Smooth muscle cell of bladder (primary cell): ENCODE data around the gene RAB8A. TPM values are rescaled to one million over a fixed set of nuclear protein-coding genes. Genes with fewer than 3 reads are reported as not detected.

Experiments
- total RNA-seq: library from RNA; depleted of rRNA; stranded (reverse); fragments of >200 nt; gene quantifications from 2 replicates; pipeline ENCODE4 v1.2.3, GENCODE V29; 2014

The RAB8A gene
- 62.7 and 74.8 TPM in 2 replicates for total RNA-seq

GRCh38 chr19:16111160-16111908 lies at the start of gene RAB8A:
RAB8A (plus strand) TSS chr19:16111889; CDS start chr19:16111902, 13 bp downstream.

DNA sequence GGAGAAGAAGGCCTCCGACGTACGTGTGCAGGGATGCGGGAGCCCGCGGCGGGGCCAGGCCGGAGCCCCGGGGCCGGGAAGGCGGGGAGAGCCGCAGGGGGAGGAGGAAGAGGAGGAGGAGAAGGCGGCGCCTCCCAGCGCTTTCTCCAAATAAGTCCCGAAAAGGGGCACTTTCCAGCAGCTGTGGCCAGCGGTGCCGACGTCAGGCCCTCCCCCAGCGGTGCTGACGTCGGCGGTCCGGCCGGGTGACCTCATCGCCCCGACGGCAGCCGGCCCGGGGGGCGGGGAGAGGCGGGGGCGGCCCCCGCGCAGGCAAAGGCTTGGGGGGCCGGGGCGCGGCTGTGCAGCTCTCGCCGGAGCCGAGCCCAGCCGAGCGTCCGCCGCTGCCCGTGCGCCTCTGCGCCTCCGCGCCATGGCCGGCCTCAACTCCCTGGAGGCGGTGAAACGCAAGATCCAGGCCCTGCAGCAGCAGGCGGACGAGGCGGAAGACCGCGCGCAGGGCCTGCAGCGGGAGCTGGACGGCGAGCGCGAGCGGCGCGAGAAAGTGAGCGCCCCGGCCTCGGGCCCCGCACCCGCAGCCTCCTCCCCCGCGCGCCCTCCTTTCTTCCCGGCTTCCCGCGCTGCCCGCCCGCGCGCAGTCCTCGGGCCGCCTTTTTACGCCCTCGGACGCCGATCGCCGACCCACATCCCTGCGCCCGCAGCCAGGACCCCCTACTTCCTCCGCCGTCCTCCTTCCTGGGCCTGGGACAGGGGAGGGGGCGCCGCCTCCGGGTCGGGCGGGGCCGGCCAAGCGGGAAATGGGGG lies 35.3 kb upstream of the RAB8A start, which contains the start of gene TPM4:
Gene TPM4 (plus strand): TSS at position 342 of the 804 bp plus-strand sequence. CDS start 71 bp downstream, at position 413.

GRCh38 chr19:16143399-16144215 lies 31.9 kb downstream of the RAB8A start, which contains the start of gene HSH2D:
HSH2D (plus strand) TSS chr19:16143685; CDS start chr19:16148751, 5,066 bp downstream.

Other genes starting within 250 kb of the RAB8A start
- gene CYP4F2, start 213.8 kb upstream of the RAB8A start, total RNA-seq = not detected in 2 replicates
- not detected in 2 replicates for gene CYP4F11, start 177.4 kb upstream of the RAB8A start, total RNA-seq
- not detected in 2 replicates for gene OR10H4, start 162.9 kb upstream of the RAB8A start, total RNA-seq
- gene TPM4, start 35.4 kb upstream of the RAB8A start, total RNA-seq = 698 and 704 TPM in 2 replicates
- not detected in 2 replicates for gene HSH2D, start 31.8 kb downstream of the RAB8A start, total RNA-seq
- not detected in 2 replicates for gene CIB3, start 61.6 kb downstream of the RAB8A start, total RNA-seq
- 107 and 111 TPM in 2 replicates for gene FAM32A, start 73.5 kb downstream of the RAB8A start, total RNA-seq
- gene AP1M1, start 86.0 kb downstream of the RAB8A start, total RNA-seq = 57.1 and 57.2 TPM in 2 replicates
- 1.00 and 1.9 TPM in 2 replicates for gene KLF2, start 212.9 kb downstream of the RAB8A start, total RNA-seq